Panc1 (cell line): ENCODE measurements around the gene TAOK3.

Source experiments
- TCF7L2 ChIP-seq: IDR thresholded peaks from 2 replicates; pipeline ENCODE4 v1.6.1; 2011; ENCODE audit warnings: mild to moderate bottlenecking, low read depth, low read length, inconsistent platforms
- TF ChIP-seq, protein P1 (sequence below): fragments of 450-650 bp; IDR thresholded peaks from 2 replicates; pipeline ENCODE4 v1.5.1; 2017; ENCODE audit warnings: mild to moderate bottlenecking

DNA sequence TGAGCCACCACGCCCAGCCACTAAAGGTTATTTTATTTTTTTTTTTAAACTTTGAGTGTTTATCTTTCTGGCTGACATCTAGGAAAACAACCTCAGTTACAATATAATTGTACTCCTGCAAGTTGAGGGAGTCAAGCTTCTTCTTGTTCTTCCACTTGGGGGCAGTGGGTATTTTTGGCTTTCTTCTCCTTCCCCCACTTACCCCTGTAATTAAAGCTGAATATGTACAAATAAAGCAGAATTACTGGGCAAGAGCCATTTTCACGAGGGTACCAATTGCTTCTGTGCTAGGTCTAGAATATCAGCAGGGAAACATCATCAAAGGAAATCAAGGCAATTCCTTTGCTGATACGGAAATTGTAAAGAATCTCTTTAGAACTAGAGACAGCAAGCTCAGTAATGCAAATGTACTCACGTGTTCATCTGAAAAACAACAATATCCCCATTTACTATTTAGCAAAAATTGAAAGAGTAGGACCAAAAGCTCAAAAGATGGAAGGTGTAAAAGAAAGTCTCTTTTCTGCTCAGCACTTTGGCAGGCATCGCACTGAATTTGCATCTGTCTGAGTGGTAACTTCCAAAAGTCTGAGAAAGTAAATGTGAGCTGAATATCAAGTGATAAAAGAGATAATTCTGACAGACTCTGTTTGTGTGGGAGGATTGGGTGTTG is 72.8 kb downstream of the TAOK3 start:
- TF ChIP-seq, protein P1, sequence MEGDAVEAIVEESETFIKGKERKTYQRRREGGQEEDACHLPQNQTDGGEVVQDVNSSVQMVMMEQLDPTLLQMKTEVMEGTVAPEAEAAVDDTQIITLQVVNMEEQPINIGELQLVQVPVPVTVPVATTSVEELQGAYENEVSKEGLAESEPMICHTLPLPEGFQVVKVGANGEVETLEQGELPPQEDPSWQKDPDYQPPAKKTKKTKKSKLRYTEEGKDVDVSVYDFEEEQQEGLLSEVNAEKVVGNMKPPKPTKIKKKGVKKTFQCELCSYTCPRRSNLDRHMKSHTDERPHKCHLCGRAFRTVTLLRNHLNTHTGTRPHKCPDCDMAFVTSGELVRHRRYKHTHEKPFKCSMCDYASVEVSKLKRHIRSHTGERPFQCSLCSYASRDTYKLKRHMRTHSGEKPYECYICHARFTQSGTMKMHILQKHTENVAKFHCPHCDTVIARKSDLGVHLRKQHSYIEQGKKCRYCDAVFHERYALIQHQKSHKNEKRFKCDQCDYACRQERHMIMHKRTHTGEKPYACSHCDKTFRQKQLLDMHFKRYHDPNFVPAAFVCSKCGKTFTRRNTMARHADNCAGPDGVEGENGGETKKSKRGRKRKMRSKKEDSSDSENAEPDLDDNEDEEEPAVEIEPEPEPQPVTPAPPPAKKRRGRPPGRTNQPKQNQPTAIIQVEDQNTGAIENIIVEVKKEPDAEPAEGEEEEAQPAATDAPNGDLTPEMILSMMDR = no peak
- no peak for TF ChIP-seq TCF7L2
